Effector CD8-positive, alpha-beta T cell (primary cell): ENCODE measurements around the gene EIF1AD.
"Not testable (repeated sequence)": the region's sequence is repeated elsewhere in the genome, so short reads cannot be mapped to it uniquely, and the experiment has no call there.

Source experiments
- DNase-seq: peaks from one replicate; lab custom pipeline; 2025; lab: John Stamatoyannopoulos, UW

Gene EIF1AD

DNA sequence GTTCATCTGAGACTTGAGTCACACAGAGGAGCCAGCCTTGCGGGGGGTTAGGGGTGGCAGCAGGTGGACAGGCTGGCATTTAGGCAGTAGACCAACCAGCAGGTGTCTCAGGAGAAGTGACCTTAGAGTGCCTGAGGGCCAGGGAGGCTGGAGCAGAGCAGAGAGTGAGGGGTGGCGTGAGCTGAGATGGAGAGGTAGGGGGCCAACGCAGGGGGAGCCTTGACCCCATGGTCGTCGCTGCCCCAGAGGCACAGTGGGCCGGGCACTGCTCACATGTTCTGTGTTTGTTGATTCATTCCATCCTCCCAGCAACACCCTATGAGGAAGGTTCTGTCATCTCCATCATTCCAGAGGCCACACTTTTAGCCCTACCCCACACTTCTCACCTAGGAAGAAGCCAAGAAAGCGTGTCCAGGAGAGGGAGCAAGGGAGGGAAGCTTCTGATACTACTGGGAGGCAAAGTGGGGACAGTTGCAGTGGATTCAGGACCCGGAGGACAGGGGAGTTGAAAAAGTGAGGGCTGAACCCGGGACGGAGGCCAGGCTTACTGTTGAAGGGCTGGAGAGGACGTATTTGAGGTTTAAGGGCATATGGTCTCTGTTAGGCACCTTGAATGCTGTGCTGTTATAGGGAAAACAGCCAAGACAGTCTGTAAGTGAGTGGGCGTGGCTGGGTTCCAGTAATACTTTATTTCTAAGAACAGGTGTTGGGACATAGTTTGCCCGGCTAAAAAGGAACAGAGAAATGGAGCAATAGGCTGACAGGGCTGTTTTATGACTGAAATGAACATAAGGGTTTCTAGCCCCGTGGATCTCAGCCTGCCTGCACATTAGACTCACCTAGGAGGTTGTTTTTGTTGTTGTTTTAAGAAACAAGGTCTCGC is 33.1 kb downstream of the EIF1AD start:
- DNase-seq, result no peak

DNA sequence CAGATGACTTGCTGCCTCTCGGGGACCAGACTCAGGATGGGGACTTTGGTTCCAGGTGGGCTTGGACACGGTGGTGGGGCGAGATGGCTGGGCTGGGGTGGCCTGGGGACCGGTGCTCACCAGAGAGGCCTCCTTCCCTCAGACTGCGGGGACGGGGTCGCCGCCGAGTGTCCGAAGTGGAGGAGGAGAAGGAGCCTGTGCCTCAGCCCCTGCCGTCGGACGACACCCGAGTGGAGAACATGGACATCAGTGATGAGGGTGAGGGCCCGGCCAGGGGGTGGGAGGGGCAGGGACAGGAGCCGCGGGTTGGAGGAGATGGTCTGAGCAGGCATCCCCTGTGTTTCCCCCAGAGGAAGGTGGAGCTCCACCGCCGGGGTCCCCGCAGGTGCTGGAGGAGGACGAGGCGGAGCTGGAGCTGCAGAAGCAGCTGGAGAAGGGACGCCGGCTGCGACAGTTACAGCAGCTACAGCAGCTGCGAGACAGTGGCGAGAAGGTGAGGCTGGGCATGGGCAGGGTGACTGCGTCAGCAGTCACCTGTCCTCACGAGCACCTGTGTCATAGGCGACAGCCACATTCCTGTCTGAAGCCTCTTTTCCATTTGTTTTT is 34.5 kb downstream of the EIF1AD start:
- no peak for DNase-seq

DNA sequence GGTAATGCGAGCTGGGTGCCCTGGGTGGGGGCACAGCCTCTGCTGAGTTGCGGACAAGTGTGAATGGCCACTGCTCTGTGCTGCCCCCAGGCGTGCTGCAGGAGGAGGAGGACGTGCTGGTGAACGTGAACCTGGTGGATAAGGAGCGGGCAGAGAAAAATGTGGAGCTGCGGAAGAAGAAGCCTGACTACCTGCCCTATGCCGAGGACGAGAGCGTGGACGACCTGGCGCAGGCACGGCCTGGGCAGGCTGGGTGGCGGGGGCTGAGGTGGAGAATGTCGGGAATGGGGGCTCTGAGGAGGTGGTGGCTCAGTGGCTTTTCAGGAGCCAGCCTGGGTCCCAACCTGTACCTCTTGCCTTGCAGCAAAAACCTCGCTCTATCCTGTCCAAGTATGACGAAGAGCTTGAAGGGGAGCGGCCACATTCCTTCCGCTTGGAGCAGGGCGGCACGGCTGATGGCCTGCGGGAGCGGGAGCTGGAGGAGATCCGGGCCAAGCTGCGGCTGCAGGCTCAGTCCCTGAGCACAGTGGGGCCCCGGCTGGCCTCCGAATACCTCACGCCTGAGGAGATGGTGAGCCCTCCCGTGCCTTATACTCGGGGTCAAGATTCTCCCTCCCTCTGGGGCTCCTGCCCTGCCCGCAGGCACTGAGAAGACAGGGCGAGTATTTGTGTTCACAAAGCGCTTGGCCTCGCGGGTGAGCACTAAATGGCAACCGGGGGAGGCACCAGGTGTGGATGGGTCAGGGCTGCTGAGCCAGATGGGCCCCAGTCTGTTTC is 35.8 kb downstream of the EIF1AD start:
- DNase-seq, result no peak

DNA sequence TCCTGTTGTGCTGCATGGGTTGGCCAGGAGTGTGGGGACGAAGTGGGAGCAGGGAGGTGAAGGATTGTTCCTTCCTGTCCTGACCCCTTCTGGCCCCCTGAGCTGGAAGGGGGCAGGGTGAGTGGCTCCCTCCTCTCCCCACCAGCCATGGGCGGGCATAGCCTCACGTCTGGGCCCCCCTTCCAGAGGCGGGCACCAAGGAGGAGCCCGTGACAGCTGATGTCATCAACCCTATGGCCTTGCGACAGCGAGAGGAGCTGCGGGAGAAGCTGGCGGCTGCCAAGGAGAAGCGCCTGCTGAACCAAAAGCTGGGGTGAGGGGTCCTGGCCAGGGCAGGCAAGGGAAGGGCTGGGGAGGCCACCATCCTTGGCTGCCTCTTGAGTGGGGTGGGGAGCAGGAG is 37.1 kb downstream of the EIF1AD start:
- DNase-seq, result no peak

DNA sequence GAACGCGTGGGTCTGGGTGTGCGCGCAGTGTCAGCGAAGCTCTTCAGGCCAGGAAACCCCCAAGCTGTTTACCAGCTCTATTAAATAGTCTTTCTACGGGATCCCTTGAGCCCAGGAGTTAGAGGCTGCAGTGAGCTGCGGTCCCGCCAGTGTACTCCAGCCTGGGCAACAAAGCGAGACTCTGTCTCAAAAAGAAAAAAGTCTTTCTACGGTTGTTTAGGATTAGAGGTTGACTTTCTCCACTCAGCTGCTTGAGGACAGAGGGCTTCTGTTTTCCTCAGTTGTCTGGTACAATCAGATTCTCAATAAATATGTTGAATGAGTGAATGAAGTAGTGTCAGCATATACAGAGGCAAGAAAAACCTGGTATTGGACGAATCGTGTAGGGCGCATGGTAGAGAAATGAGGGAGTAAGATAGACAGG is 39.8 kb downstream of the EIF1AD start:
- no peak for DNase-seq

DNA sequence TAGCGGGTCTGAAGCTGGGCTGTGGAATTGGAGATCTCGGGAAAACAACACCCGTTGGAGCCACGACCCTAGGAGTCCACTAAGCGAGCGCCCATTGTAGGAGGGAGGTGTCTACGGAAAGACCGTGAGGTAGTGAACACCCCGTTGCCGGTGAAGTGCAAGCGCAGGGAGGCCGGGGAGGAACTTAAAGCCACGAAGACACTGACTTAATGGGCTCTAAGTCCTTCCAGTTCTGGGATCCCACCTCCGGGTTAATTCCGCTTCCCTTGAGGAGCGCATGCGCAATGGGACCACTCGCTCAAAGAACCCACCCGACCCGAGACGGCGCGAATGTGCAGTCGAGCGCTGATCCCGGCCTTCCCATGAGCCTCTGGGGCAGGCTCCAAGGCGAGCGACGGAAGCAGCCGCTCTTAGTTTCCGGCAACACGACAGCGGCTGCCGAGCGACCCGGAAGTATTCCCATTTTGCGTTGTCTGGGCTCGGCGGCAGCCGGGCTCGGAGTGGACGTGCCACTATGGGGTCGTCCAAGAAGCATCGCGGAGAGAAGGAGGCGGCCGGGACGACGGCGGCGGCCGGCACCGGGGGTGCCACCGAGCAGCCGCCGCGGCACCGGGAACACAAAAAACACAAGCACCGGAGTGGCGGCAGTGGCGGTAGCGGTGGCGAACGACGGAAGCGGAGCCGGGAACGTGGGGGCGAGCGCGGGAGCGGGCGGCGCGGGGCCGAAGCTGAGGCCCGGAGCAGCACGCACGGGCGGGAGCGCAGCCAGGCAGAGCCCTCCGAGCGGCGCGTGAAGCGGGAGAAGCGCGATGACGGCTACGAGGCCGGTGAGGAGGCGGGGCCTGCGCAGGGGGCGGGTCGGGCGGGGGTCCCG is 40.5 kb downstream of the EIF1AD start, which contains the start of gene SART1:
SART1 (plus strand) TSS at position 468 of the 874 bp plus-strand sequence; CDS start at position 515, 47 bp downstream.
- DNase-seq, result peak; percentile 95

DNA sequence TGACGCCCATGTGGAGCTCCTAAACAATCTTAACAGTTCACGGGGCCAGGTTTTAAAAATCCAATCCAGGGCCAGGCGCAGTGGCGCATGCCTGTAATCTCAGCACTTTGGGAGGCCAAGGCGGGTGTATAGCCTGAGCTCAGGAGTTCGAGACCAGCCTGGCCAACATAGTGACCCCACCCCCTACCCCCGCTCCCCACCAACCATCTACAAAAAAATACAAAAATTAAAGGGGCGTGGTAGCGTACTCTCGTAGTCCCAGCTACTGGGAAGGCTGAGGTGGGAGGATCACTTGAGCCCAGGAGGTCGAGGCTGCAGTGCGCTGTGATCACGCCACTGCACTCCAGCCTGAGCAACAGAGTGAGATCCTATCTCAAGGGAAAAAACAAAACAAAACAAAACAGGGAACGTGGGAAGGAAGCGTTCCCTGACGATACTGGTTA is 41.1 kb downstream of the EIF1AD start:
- DNase-seq, result no peak

DNA sequence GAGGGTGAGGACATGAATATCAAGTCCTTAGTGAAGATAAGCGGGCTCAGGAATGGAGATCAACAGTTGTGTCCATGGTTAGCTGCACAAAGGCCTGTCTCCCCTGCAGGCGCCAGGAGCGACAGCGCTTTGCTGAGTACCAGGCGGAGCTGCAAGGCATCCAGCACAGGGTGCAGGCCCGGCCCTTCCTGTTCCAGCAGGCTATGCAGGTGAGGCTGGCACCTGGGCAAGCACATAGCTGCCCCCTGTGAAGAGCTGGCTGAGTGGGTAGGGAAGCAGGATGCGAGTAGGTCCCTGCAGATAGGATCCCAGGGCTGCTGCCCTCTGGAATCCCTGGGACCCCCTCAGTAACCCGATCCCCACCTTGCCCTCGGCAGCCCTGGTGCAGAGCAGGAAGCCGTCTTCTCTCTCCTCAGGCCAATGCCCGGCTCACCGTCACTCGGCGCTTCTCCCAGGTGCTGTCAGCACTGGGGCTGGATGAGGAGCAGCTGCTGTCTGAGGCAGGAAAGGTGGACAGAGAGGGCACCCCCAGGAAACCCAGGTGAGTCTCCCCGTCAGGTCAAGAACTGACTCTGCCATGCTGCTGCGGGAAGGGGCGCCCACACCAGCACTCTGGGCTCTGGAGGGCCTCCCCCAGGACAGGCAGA is 43.1 kb downstream of the EIF1AD start:
- DNase-seq, result no peak

DNA sequence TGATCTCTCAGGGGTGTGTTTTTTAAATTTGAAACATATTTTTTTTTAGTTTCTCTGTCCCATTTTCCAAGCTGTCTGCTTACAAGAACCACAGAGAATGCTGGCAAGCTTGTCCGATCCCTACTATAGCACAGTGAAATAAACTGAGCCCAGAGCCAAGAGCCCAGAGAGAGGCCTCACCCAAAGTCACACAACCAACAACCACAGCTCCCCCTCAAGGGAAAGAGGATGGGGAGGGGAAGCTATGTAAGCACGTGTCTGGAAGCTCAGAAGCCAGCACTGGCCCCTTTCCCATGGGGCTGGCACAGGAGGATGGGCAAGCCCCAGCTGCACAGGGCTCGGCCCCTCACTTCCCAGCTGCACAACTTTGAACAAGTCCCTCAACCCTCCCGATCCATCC is 43.7 kb downstream of the EIF1AD start:
- DNase-seq, result no peak

DNA sequence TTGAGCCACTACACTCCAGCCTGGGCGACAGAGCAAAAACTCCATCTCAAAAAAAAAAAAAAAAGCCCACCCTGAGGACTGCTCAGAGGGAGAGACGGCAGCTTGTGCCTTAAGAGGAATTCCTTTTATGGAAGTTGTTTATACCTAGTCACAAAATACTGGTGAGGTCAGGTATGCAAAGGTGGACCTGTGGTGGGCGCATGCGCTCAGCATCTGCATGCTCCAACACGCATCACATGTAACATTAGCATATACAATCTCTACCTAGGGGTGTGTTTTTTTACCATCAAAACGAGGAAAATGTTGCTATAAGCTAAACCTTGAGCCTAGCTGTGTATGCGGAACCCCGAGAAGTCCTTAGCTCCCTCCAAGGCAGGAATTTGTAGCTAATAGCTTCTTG is 47.2 kb downstream of the EIF1AD start:
- DNase-seq, result no peak

DNA sequence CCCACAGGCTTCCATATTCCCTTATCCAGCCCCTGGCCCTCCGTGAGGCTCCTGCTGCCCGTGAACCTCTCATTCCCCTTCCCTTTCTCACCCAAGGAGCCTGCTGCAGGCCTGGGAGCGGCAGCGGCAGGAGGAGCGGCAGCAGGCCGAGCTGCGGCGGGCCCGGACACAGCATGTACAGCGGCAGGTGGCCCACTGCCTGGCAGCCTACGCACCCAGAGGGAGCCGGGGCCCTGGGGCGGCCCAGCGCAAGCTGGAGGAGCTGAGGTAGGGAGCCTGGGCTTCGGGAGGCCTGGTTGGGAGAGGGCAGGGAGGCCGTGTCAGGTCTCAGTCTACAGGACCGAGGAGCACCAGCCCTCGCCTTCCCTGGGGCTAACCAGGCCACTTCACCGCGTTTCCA is 48.5 kb downstream of the EIF1AD start:
- DNase-seq, result no peak

DNA sequence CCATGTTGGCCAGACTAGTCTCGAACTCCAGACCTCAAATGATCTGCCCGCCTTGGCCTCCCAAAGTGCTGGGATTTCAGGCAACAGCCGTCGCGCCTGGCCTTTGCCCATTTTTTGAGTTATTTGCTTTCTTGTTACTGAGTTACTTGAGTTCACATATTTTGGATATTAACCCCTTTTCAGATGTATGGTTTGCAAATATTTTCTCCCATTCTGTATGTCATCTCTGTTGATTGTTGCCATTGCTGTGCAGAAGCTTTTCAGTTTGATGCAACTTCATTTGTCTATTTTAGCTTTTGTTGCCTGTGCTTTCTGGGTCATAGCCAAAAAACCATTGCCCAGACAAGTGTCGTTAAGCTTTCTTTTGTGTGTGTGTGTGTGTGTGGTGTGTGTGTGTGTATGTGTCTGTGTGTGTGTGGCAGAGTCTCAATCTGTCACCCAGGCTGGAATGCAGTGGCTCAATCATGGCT is 49.9 kb downstream of the EIF1AD start:
- no peak for DNase-seq

DNA sequence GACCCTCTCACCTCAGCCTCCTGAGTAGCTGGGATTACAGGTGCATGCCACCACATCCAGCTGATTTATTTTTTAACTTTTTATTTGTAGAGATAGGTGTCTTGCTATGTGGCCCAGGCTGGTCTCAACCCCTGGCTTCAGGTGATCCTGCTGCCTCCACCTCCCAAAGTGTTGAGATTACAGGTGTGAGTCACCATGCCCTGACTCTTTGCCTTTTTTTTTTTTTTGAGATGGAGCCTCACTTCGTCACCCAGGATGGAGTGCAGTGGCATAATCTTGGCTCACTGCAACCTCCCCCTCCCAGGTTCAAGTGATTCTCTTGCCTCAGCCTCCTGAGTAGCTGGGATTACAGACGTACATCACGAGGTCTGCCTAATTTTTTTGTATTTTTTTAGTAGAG is 50.3 kb downstream of the EIF1AD start:
- DNase-seq, result not testable (repeated sequence)

DNA sequence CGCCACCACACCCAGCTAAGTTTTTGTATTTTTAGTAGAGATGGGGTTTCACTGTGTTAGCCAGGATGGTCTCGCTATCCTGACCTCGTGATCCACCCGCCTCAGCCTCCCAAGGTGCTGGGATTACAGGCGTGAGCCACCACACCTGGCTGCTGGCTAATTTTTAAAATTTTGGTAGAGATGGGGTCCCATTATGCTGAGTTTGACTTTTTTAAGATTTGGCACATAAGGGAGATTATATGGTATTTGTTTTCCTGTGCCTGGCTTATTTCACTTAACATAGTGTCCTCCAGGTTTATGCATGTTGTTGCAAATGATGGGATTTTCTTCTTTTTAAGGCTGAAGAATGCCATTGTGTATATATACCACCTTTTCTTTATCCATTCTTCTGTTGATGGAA is 51.2 kb downstream of the EIF1AD start:
- DNase-seq, result not testable (repeated sequence)

DNA sequence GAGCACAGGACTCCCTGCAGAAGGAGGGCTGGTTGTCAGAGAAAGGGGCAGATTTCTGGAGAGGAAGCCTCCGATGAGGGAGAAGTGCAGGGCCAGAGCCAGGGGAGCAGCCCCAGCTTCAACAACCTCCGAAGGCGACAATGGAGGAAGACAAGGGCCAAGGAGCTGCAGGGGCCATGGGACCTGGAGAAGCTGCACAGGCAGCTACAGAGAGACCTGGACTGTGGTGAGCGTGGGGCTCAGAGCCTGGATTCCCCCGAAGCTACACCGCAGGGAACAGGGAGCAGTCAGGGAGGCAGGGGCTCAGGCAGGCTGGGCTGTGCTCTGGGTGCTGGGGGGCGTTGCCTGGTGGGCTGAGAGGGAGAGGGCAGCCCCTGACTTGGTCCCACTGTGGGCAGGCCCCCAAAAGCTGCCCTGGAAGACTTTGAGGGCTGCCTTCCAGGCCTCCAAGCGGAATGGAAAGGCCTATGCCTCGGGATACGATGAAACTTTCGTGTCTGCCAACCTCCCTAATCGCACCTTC is 54.3 kb downstream of the EIF1AD start:
- no peak for DNase-seq

DNA sequence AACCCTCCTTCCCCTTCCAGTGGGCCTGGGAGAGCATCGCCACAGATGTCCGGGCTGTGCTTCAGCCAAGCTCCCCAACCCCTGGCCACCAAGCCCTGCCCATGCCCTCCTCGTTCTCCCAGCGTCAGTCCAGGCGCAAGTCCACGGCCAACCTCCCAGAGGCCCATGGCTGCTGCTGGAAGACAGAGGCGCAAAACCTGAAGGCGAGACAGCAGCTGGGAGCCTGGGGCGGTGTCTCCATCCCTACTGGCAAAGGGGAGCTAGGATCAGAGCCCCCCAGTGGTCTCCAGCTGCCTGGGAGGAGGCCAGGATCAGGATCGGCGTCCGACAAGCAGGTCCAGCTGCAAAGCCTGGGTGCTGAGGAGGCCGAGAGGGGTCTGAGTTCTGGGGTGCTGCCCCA is 54.8 kb downstream of the EIF1AD start:
- DNase-seq, result no peak

DNA sequence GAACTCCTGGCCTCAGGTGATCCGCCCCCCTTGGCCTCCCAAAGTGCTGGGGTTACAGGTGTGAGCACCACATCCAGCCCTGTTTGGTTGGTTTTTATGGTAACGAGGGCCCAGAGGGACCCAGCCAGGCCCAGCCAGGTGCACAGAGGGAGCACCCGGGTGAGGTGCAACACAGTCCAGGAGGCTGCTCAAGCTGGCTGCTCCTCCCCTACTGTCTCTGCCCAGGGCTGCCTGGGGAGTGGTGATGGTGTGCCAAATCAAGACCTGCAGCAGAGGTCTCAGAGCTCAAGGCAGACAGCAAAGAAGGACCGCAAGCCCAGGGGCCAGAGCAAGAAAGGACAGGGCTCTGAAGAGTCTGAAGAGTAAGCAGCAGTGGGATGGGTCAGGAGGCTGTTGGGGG is 55.3 kb downstream of the EIF1AD start:
- DNase-seq, result no peak
